ENCODE results near the gene USP35.
A peak's percentile ranks its signal among the peaks of the same experiment; 100 is the strongest.

The USP35 gene

GRCh38 chr11:78188286-78189173, at the start of gene USP35, which contains the start of gene KCTD21:
TSS of gene USP35 (plus strand) at chr11:78188919. CDS start at chr11:78196246, 7,327 bp downstream.
TSS of gene KCTD21 (minus strand) at chr11:78188626. CDS start at chr11:78174554, 14,072 bp downstream.
- peak; percentile 93 for DNase-seq

GRCh38 chr11:78139422-78140391, 49.0 kb upstream of the USP35 start, which contains the start of gene ALG8:
TSS of gene ALG8 (minus strand) at chr11:78139626. CDS start at chr11:78139588, 38 bp downstream.
- DNase-seq, result peak; percentile 97

- no peak for DNase-seq
Observed at GRCh38 chr11:78140392-78141077, 48.2 kb upstream of the USP35 start.

- no peak for DNase-seq
Observed at GRCh38 chr11:78145511-78146025, 43.2 kb upstream of the USP35 start.

GRCh38 chr11:78147807-78148206, 40.9 kb upstream of the USP35 start:
- DNase-seq, result no peak

GRCh38 chr11:78149646-78150045, 39.1 kb upstream of the USP35 start:
- DNase-seq, result no peak

- DNase-seq, result no peak
Observed at GRCh38 chr11:78150346-78150745, 38.4 kb upstream of the USP35 start.

- DNase-seq, result no peak
Observed at GRCh38 chr11:78150754-78151153, 38.0 kb upstream of the USP35 start.

GRCh38 chr11:78151804-78152203, 36.9 kb upstream of the USP35 start:
- no peak for DNase-seq

- no peak for DNase-seq
Observed at GRCh38 chr11:78156127-78156844, 32.4 kb upstream of the USP35 start.

- DNase-seq, result no peak
Observed at GRCh38 chr11:78158987-78159652, 29.6 kb upstream of the USP35 start.

- no peak for DNase-seq
Observed at GRCh38 chr11:78160557-78160956, 28.2 kb upstream of the USP35 start.

GRCh38 chr11:78161346-78161745, 27.4 kb upstream of the USP35 start:
- no peak for DNase-seq

- DNase-seq, result no peak
Observed at GRCh38 chr11:78161962-78162371, 26.8 kb upstream of the USP35 start.

- no peak for DNase-seq
Observed at GRCh38 chr11:78163828-78164227, 24.9 kb upstream of the USP35 start.

GRCh38 chr11:78164471-78164870, 24.2 kb upstream of the USP35 start:
- DNase-seq, result no peak

GRCh38 chr11:78166855-78167469, 21.8 kb upstream of the USP35 start:
- no peak for DNase-seq

- no peak for DNase-seq
Observed at GRCh38 chr11:78168539-78169477, 19.9 kb upstream of the USP35 start.

GRCh38 chr11:78170413-78170812, 18.3 kb upstream of the USP35 start:
- no peak for DNase-seq
